GM21723 (cell line): Measurements from ENCODE around the gene EFNA4.
"Not testable (repeated sequence)": the region's sequence is repeated elsewhere in the genome, so short reads cannot be mapped to it uniquely, and the experiment has no call there.

Experiments
- ATAC-seq: cut with Tn5 transposase; IDR thresholded peaks from one replicate; pipeline ENCODE4 v1.9.1; 2021; ENCODE audit warnings: mild to moderate bottlenecking, moderate library complexity; ENCODE audit not compliant: unreplicated experiment

EFNA4 gene

DNA sequence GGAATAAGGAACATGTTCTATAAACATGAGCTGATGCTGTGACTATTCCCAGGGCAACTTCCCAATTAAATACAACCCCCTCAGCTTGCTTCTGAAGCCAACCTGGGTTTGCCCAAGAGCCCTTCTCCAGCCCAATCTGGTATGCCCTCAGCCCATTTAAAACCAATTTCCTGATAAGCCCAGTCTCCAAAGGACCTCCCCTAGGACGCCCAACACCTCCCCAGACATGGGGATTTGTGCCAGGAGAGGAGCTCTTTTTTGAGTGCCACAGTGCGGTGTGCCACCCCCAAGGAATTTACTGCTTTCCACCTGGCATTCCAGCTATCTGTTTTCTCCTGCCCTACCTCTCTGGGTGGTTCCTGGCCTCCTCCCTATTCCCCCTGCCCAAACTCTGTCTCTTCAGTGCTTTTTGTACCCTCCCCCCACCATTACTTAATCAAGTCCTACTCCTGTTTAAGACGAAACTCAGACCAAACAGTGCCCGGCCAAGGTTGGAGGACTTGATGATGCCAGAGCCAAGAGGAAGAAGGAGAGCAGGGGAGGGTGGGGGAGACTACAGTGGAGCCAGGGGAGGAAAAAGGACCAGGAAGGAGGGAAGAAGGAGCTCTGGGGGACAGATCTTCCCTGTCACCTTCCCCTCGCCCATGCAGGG, 52.7 kb downstream of the EFNA4 start:
- ATAC-seq: no peak

DNA sequence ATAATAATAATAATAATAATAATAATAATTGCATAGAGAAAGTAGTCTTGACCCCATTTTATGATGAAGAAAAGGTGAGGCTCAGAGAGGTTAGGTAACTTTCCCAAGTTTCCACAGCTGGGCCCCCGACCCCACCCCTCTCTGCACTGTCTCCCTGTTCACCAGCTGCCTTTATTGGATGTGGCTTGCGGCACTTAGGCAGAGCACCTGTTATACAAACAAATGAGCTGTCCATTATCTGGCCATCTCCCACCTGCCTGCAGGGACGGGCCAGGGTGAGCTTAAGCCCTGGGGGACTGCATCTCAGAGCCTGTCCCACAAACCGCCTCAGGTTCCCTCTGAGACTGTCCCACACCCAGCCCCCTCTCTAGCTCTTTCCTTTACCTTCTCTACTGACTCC, 54.1 kb downstream of the EFNA4 start:
- ATAC-seq: no peak

DNA sequence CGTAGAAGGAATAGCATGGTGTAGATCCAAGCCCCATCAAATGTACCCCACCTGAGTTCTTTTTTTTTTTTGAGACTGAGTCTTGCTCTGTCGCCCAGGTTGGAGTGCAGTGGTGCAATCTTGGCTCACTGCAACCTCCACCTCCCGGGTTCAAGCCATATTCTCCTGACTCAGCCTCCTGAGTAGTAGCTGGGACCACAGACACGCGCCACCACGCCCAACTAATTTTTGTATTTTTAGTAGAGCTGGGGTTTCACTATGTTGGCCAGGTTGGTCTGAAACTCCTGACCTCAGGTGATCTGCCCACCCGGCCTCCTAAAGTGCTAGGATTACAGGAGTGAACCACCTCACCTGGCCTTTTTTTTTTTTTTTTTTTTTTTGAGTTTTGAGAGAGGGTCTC, 54.5 kb downstream of the EFNA4 start:
- not testable (repeated sequence) for ATAC-seq
